Astrocyte of the hippocampus (primary cell): ENCODE results near the gene CCNK.
A peak's percentile ranks its signal among the peaks of the same experiment; 100 is the strongest.

Source experiments
- DNase-seq: peaks from one replicate; pipeline ENCODE4 v3.0.0; 2011; ENCODE audit warnings: low read depth, low spot score

The CCNK gene

DNA sequence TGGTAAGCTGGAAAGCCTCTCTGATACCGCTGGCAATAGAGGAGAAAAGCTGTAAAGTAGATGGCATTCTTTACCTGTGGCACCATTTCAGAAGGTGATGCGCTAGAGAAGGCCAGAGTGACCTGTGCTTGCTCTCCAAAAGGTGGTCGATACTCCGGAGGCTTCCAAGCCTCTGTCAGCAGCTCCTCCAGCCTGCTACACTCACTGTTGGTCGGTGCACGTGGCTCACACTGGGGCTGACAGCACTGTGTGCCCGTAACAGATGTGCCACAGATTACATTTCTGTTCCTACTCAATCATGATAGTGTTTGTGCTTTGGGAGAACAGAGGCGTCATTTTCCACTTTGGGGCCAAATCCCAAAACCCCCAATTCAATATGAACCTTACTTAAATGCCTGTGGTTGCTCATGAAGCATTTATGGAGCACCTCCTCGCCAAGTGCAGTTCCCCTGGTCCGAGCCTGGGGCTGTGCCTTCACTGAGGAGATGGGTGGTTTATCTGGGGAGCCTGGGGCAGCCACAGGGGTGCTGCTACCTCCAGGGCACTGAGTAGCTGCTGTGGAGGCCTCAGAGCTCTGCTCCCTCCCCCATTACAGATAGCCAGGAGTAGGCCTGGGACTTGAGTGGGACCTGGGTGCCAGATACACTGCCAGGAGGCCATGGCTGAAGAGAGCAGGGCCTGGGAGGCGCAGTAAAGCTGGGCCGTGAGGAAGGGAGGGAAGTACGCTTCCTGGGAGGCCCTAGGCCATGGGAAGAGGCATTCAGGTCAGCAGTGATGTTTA is 26.8 kb downstream of the CCNK start:
- DNase-seq = no peak

DNA sequence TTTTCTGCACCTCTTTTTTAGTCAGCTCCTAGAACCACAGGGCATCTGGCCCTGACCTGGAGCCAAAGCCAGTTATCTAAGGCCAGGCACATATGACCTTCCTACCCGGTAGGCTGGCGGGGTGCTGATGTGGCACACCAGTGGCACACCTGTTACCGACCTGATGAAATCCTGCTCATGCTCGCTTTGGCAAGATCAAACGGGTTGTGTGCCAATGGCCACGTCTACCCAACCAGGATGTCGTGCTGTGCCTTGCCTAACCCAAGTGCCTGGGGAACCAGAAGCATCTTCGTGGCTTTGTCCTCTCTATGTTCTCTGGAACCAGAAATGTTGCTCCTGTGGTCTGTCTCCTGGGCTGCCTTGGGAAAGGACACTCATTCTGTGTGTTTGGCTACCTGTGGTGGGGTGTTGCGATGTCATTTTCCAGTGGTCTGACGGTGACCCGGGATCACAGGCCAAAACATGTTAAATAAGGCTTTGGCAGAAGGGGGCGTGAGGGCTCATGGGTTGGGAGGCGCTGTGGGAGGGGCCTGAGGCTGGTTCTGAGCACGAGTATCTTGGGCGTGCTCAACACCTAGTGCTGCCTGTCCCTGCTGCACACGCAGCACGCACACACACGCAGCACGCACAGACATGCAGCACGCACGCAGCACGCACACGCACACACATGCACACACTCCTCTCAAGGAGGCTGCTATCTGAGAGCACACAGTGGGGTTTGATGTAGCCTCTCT is 27.9 kb downstream of the CCNK start:
- no peak for DNase-seq

DNA sequence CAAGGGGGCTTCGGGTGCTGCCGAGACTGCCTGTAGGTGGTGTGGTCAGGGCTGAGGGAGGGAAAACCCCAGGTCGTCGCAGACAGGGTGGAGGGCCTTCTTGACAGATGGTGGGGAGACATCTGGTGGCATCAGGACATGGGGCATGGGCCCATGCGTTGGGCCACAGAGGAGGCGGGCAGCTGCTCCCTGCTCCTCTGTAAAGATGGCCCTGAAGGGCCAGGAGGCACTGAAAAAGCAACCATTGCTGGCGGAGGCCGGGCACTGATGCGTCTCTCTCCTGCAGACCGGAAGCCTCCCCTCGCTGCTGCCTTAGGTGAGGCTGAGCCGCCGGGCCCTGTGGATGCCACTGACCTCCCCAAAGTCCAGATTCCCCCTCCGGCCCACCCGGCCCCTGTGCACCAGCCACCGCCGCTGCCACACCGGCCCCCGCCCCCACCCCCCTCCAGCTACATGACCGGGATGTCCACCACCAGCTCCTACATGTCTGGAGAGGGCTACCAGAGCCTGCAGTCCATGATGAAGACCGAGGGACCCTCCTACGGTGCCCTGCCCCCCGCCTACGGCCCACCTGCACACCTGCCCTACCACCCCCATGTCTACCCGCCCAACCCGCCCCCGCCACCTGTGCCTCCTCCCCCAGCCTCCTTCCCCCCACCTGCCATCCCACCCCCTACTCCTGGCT is 28.8 kb downstream of the CCNK start:
- DNase-seq = no peak

DNA sequence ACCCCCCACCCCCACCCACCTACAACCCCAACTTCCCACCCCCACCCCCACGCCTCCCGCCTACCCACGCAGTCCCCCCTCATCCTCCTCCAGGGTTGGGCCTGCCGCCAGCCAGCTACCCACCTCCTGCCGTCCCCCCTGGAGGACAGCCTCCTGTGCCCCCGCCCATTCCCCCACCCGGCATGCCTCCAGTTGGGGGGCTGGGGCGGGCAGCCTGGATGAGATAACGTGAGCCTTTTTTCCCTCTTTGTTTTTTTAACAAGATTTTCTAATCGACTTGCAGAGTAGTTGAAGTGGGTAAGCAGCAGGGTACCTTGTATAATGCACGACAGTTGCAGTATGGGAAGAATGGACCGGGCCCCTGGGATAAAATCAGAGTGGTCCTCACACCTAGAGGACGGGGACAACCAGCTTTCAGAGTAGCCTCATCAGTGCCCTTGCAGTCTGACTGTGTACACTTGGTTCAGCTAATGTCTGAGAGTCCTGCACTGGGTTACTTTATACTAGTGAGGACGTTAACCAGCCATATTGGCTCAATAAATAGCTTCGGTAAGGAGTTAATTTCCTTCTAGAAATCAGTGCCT is 29.4 kb downstream of the CCNK start:
- DNase-seq = no peak

DNA sequence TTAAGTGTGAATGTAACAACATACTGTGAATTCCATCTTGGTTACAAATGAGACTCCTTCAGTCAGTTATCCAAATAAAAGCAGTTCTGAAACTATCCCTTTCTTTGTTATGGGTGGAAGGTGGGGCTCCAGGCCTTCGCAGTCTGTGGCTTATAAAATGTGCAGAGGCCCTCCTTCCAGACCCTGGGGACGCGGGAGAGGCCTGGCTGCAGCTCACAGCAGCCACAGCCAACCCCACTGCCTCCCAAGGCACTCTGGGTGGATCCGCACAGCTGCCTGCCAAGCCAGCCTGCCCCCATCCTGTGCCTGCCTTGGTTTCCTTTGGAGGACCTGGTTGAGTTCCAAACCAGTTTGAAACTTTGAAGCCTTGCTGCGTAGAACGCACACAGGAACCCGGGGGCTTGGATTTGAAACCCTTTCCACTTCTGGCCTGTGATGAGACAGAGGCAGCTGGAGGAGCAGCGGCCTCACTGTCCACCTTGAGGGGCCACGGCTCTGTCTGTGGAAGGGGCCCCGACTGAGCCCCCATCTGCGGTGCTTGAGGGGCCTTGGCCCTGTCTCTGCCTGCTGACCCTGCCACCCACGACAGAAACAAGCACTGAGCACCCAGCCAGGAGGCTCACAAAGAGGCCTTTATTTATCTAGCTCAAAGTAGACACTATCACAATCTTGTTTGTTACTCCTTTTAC is 30.4 kb downstream of the CCNK start:
- peak; percentile 75 for DNase-seq

DNA sequence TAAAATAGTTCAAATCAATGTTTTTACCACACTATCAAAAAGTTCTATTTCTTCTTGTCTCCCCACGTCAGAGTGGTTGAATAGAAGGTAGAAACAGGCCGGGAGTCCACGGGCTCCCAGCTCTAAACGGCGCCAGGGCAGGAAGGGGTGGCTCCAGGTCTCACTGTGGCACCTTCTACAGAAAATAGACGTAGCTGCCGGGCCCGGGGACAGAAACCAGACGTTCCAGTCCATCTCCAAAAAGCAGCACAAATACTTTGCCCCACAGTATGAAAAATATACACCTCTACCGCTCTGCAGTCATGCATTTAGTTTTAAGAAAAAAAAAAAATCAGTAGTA is 30.9 kb downstream of the CCNK start:
- DNase-seq = no peak

DNA sequence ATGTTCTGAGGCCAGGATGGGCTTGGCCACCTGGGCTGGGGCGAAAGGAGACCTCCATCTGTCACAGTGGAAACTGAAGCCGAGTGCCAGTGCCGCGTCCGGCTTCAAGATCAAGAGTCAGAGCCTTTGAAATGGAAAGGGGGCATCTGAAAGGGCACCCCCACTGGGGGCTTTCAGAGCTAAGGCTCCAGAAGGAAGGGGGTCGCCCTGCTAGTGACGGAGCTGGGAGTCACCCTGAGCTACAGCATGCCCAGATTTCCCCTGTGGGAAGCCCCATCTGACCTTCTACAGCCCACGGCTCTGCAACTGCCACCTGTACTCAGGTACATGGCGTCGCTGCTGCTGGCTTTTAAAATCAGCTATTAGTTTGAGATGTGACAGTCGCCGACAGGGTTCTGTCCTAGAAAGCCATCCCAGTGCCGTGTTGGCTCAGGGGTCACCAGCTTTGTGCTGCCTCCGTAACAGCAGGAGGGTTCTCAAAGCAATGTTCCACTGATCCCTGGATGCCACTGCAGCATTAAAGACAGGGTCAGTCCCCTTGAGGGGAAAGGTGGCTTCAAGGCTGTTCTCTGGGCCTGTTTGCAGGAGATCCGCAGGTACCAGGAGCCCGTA is 31.5 kb downstream of the CCNK start:
- DNase-seq = no peak

DNA sequence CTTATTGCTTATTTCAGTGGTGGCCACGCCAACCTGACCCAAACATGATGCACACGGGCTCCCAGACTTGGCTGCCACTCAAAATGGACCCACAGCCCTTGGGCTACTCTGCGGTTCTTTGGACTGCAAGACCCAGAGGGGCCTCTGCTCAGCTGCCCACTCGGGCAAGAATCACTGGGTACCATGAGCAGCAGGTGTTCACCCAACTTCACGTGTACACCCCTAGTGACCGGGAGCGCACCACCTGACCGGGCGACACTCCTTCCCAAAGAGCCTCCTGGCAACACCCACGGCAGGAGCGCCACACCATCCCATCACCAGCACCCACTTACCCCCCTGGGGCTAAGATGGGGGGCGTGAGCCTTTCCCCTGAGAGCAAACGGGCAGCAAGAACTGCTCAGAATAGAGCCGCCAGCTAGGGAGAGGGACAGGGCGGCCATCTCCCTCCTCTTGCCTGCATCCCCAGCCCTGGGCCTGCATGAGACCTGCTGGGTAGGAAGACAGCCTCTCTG is 32.0 kb downstream of the CCNK start:
- DNase-seq = no peak

DNA sequence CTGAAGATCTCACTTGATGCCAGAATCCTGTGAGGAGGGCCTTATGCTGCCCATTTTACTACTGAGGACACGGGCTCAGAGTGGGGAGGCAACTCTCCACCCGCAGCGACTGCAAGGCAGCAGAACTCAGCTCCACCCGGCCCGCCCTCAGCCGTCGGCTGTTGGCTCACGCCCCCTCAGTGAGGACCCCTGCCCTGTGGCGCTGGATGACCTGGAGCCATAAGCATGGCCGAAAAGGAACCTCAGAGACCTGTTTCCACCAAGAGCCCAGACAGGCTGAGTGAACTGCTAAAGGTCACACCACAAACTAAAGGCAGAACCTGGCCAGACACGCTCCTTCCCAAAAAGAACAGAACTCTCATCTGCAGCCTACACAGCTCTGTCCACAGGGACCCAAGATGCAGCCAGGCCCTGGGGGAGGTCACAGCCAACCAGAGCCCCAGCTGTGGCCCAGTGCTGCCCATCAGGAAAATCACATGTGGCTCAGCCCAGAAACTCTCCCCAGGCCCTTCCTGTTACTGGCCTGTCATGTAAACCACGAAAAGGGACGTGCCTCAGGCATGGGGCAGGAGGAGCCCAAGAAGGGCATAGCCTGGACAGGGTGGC is 32.8 kb downstream of the CCNK start:
- no peak for DNase-seq

DNA sequence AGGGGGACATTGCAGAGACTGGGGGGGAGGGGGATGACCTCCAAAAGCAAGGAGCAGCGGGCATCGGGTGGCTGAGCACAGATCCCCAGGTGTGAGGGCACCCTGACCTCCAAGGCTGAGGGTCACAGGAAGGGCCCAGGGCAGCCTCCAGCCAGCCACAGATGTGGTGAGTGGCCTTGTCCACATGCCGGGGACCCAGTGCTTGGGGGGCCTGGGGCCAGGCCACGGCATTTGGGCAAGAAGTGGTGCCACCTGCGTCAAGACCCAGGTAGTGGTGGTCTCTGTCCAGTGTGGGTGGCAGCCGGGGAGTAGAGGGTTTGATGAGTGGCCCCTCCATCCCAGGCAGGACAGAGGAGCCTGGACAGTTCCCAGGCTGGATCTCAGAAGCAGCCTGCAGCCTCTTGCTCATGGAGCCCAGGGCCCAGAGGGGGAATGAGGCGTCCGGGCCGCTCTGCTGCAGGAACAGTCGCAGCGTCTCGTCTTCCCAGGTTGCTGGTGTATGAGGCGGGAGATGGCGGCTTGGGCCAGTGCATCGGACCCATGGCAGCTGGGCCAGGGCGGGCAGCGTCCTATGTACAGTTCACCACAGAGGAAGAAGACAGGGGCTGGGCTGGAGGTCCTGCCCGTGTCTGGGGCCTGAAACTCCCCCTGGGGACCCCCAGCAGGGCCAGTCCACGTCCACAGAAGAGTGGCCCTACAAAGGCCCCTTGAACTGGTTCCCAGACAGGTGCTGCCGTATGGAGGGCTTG is 33.5 kb downstream of the CCNK start:
- DNase-seq = no peak

DNA sequence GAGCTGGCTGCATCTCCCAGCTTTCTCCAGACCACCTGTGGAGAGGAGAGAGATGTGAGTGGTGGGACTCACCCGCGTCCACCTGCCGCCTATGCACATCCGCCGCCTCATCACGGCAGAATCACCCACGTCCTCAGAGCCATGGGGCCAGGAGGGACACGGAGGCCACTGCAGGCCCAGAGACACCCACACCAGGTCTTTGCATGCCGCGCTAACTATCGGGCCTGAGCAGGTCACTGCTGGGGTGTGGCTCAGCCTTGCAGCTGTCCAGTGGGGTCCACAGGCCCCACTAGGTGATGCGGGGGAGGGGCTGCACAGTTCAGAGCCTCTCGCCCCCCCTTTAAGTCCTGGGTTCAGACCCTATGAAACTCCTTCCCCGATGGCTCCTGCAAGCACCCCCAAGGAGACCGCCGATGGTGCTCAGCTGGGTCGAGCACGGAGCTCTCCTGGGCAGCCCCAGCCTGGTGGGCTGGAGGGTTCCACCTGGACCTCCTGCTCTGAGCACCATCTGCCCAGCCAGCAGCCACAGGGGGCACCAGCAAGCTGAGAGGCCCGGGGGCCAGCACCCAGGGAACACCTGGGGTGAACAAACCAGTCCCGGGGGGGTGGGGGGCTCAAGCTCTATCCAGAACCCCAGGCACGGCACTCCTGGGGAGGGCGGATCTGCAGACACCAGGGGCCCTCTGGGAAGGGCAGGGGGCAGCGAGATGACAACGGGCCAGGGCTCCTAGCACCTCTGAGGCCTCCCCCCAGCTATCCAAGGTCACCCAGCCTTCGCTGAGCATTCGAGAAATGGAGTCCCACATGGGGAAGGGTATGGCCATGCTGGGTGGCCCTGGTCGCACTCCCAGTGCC is 34.3 kb downstream of the CCNK start:
- no peak for DNase-seq

DNA sequence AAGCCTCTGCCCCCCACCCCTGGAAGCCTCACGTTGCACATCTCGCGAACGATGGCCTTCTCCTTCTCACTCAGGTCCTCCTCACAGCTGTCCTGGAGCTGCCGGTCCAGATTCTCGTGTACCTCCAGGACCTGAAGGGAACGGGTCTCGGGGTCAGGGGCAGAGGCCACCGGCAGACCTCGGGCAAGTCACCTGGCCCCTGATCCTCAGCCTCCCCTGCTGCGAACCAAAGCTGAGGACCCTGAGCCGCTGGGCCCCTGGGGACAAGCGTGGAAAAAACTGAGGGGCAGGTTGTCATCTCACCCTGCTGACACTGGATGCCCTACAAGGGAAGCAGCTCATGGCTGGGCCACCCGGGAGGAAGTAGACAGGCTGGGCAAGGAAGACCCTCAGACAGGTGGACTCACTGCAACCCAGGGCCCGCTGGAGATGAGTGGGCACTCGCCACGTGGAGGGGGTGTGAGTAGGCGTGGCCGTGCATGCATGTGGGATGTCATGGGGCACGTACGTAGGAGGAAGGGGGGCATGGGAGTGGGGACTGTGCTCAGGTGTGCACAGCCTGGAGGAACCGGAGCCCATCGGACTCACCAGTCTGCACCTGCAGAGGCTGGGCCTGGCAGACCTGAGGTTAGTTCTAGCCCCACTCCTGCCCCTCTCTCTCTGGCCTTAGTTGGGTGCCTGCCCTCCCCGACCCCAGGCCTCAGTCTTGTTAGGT is 35.1 kb downstream of the CCNK start:
- DNase-seq = no peak

DNA sequence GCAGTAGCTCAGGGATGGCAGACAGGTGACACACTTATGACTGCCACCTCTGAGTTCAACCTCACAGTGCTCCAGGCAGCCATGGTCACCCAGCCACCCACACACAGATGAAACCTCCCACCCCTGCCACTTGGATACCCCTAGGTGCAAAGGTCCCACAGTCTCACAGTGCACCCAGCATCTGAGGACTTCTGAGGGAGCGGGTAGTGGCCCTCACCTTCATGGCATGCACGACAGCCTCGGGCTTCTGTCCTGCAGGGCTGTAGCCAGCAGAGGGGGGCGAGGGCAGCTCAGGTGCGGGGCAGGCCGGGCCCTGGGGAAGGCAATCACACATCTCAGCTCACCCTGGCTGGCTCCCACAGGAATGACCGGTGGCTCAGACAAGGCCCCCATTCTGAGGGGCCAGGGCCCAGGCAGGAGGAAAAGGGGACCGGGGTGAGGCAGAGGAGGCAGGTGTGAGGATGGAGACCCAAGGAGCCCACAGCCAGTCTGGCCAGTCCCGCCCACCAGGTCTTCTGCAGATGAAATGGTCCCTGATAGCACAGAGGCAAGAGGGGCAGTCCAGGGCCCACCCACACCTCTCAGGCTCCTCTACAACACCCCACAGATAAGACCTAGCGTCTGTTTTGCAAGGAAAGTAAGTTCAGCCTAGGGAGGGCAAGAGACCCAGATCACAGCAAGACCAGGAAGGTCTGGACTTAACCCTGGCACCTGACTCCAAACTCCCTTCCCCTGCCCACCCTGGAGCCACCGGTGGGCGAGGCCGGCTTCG is 35.8 kb downstream of the CCNK start:
- no peak for DNase-seq

DNA sequence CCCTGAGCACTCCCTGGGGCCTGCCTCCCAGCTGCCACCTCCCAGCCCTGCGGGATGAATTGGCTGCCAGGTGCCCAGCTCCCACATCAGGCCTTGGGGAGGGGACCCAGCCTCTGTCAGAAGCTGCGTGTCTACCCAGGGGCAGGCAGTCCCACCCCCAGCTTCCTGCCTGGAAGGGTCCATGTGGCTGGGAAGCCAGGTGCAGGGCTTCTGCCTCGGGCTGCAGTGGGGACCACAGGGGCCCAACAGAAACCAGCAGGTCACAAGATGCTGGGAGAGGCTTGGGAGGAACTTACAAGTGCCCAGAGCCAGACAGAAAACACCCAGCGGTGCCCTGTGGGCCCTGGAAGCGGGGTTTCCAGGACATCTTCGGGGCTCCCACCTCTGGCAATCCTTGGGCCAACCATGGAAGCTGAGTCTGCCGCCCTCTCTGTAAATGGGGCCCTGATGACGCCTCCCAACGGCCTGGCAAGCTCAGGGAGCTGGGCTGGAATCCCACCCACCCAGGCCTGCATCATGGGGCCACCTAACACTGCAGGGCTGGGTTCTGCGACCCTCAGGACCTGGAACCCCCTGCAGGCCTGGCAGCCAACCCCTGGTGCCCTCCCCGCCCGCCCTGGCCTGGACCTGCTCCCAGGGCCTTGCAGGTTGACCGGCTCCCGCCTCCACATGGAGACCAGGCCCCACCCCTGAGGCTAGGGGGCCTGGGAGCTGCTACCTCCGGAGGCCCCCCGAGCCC is 36.6 kb downstream of the CCNK start:
- no peak for DNase-seq

DNA sequence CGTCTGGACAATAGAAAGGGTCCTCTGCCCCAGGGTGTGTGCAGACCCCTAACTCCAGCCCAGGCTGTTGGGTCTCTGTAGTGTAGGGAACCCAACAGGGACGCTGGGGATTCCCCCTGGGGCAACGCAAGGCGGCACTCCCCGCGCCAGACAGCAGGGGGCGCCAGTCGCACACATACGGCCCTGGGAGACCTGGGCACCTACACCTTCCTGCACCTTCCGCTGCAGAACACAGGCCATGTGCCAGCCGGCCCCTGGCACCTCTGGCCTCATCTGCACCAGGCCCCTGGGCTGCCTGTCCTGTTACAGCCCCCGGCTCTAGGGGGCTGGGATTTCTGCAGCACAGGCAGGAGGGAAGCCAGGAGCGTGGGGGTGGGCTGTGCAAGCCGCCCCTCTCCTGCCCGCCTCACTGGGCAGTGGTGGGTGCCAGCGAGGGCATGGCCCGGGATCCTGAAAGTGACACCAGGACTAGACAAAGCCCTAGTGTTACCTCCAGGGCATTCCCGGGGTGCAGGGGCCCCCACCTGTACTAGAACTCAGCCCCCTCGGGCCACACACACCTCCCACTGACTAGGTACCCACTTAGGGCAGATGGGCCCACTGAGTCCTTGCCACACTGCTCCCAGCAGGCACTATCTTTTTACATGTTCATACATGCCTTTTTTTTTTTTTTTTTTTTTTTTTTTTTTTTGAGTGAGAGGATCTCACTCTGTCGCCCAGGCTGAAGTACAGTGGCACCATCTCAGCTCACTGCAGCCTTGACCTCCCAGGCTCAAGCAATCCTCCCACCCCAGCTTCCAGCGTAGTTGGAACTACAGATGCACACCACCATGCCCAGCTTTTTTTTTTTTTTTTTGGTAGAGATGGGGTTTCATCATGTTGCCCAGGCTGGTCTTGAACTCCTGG is 37.5 kb downstream of the CCNK start:
- DNase-seq = peak; percentile 86

DNA sequence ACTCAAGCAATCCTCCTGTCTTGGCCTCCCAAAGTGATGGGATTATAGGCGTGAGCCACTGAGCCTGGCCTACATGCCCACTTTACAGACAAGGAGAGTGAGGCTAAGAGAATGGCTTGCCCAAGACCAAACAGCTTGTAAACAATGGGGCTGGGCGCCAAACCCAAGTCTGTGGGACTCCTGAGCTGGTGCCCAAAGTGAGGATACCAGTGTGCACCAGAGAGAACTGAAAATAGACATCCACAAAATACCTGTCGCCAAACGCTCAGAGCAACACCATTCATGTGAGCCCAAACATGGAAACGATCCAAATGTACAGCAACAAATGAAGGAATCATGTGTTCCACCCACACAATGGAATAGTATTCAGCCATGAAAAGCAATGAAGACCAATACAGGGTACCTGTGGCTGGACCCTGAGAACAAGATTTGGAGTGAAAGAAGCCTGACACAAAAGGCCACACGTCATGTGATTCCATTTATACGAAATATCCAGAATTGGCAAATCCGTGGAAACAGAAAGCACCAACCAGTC is 38.2 kb downstream of the CCNK start:
- DNase-seq = no peak
